ENCODE data around the gene TEX2.
"Not testable (repeated sequence)": the region's sequence is repeated elsewhere in the genome, so short reads cannot be mapped to it uniquely, and the experiment has no call there.

Gene TEX2

DNA sequence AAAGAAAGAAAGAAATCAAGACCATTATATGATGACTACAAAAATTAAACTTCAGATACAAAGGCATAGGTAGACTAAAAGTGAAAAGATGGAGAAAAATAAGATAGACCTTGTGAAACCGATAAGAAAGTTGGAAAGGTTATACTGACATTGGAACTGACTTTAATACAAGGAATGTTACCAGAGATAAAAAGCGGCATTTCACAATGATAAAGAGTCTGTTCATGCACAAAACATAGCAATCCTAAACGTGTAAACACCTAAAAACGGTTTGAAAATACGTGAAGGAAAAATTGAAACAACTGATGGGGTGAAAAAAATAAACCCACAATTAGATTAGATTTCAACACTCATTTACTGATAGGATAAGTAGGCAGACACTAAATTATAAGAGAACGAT, 123.5 kb downstream of the TEX2 start:
- DNase-seq (ENCODE audit: low spot score): no peak

DNA sequence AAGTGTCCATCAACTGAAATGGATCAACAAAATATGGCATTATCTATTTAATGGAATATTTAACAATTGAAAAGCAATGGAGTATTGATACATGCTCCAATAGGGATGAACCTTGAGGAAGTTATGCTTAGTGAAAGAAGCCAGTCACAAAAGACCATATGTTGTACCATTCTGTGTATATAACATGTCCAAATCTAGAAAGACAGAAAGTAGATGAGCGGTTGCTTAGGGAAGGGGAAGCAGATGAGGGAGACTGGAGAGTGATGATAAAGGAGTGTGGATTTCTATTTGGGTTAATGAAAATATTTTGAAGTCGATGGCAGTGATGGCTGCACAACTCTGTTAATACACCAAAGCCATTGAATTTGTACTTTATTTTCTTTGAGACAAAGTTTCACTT, 124.6 kb downstream of the TEX2 start:
- DNase-seq (ENCODE audit: low spot score): no peak

DNA sequence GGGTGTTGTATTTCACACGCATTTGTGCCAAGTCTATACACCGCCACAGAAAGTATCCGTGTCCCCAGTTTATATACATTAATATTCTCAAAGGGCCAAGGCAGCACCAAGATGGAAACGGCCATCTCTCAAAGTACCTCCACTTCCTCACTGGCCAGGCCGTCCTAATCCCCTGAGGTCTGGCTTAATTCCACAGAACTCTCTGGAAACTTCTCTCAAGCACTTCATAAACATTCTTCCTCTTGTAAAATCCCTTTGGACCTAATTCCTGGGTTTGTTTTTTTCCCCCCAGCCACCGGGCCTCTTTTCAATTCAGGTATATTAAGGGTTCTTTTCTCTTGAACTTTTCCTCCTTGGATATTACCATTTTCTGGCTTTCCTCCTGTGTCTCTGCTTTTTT, 128.1 kb downstream of the TEX2 start:
- DNase-seq (ENCODE audit: low spot score): no peak

DNA sequence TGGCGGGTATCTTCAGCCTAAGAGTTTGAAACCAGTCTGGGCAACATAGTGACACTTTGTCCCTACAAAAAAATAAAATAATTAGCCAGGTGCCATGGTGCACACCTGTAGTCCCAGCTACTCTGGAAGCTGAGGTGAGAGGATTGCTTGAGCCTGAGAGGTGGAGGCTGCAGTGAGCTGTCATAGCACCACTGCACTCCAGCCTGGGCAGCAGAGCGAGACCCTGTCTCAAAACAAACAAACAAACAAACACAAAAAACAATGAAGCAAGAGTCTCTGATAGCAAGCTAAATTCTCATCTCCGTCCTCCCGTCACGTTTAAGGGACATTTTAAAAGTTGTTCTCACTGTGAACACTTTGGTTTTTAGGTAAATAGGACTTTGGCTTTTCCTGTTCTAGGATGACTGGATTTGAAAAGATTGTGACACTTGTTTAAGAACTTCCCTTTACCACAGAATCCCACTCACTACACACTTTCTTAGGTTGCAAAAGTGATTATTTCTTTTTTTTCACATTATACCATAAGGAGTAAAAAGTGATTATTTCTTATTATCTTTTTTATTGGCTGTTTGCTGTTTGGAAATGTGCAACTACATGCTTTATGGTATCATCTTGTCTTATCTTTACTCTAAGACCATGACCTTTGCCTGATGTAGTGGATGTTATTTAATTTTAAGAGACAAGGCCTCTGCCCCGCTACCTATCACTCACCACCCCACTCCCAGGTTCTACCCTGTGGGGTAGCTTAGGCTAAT, 128.7 kb downstream of the TEX2 start:
- DNase-seq (ENCODE audit: low spot score): no peak

DNA sequence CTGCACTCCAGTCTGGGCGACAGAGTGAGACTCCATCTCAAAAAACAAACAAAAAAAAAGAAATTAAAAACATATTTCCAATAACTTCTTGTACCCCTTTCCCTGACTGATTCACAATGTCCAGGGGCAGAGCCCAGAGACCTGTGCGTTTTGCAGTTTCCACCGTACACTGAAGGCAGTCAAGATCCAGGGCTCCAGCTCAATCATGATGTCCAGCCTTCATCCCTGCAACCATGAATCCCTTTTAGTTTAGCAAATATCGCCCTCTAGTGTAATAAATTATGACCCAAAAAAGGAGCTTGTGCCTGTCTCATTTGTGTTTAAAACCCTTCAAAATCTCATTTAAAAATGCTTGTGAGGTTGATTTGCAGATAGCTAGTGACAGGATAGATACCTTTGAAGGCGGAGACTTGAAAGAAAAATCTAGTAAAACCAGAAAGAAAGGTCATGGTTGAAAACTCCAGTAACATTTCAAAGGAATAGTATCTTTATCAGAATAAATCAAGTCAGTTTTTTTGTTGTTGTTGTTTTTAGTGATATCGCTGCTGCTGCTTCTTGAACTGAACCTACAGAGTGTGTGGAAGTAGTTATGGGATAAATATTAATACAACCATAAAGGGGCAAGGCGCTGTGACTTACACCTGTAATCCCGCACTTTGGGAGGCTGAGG, 129.4 kb downstream of the TEX2 start:
- DNase-seq (ENCODE audit: low spot score): peak; percentile 73

DNA sequence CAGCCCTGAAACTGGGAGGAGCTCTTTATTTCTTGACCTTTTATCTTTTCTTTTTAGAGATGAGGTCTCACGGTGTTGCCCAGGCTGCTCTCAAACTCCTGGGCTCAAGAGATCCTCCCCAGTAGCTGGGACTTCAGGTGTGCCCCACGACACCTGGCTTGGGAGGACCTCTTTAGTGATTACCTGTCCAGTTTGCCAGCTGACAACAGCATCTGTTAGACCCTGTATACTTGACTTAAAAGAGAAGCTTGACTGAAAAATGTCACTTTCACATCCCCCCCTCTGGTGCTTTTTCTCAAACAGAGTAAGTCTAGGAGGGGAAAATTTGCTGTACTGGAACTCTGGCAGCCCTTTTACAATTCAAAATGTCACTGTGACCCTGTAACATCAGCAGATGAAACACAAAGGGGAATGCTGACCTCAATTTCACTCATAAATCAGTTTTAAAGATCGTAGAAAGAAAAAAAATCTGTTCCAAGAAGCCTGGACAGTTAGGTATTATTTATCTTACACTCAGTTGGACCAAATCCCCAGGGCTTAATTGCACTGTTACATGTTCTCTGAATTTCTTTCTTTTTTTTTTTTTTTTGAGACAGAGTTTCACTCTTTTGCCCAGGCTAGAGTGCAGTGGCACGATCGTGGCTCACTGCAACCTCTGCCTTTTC, 131.3 kb downstream of the TEX2 start:
- no peak for DNase-seq (ENCODE audit: low spot score)

DNA sequence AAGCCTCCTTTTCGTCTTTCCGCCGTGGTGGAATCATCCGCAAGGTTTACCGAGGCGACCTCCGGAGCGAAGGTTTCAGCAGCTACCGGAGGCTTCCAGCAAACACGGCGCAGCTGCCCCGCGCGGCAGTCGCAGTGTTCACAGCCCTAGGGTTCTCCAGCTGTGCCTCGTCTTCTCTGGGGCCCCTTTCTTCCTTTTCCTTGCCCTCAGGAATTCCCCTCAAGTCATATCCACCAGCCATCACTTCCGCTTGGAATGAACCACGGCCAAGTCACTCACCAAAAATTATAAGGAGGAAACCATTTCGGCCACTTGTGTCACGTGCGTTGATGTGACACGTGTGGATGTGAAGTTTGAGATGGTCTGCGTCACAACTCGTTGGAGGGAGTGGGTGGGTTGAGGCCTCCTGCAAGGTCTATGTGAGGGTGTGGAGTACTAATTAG, 132.5 kb downstream of the TEX2 start:
- DNase-seq (ENCODE audit: low spot score): no peak

DNA sequence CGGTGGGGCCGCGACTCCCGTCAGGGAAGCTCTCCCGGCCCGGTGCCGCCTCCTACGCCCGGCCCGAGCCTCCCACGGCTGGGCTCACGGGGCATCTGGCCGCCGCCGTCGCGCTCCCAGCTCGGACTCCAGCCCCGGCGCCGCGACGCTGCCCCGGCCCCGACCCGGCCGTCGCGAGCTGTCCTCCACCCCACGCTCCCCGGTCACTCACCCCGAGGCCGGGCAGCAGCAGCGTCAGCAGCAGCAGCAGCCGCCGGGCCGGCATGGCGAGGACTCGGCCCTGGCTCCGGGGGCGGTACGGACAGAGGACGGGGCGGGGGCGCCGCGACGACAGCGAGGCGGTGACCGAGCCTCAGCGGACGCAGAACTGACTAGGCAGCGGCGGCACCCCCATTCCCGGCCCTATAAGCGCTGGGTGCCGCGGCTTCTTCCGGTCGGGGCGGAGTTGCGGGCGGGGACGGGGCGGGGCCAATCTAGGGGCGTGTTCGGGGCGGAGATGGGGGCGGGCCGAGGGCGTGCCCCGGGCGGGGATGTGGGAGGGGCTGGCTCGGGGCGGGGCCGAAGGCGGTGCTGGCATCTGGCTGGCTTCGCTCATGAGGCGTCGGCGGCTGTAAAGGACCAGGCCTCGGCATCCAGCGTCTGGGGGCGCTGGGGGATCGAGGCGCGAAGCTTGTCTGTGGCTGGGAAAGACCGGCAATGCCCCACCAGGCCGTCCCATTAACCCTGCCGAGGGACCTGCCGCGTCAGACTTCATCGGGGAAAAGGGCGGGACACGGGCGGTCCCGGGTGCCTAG, 133.1 kb downstream of the TEX2 start, which contains the start of gene ERN1:
ERN1 (minus strand) TSS at position 380 of the 794 bp plus-strand sequence; CDS start at position 265, 115 bp downstream.
- DNase-seq (ENCODE audit: low spot score): peak; percentile 86

DNA sequence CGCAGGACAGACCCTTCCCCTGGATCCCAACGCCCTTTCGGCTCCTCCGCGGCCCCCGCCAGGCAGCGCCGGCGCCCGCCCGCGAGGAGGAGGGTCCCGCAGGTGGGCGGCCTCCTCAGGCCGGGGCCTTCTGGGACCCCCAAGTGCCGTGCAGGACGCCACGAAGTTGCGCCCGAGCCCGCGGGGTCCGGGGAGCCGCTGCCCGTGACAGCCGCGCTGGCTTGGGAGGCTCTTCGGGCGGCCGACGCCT, 133.6 kb downstream of the TEX2 start:
- no peak for DNase-seq (ENCODE audit: low spot score)

DNA sequence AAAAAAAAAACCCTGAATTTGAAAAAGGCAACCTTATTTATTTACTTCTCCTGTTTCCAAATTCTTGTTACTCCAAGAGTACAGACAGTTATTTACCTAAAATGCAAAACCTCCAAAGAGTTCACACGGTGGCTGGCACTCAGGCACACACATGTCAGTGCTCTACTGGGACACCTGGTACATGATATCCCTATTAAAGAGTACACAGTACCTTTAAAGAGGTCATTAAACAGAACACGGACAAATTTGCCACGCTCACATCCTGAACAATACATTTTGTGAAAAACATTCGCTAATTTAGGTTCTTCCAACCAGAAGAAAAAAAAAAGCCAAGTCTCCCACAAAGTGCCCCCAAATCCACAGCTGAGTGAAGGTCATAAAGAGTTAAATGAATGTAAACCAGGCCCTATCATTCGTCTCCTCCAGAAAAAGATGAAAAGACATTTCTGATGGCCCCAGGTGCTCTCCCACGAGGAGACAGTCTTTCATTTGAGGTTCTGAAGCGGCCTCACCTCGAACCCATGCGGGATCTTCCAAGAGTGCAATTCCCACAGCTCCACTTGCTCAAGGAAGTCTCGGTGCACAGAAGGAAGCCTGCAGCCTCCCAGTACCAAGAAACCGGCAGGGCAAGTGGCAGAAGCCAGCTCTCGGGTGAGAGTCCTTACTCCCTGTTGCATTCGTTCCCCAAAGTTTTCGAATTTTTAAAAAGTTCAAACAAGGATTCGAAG, 134.1 kb downstream of the TEX2 start:
- DNase-seq (ENCODE audit: low spot score): peak; percentile 29

DNA sequence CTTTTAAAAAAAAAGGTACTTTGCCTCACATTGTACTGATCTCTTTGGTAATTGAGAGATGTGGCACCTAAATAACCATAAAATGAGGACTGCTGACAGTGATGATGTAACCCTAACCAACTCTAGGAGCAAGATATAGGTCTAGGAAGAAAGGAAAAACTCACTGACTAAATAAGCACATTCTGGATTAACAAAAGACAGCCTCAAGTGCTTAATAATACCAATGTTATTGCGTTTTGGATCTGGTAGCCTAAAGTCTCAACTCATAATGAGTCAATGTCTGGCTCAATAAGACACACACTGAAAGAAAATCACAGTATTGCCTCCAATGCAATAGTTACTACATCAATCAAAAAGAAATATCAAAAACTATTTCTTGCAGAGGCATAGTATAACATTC, 136.1 kb downstream of the TEX2 start:
- DNase-seq (ENCODE audit: low spot score): no peak

DNA sequence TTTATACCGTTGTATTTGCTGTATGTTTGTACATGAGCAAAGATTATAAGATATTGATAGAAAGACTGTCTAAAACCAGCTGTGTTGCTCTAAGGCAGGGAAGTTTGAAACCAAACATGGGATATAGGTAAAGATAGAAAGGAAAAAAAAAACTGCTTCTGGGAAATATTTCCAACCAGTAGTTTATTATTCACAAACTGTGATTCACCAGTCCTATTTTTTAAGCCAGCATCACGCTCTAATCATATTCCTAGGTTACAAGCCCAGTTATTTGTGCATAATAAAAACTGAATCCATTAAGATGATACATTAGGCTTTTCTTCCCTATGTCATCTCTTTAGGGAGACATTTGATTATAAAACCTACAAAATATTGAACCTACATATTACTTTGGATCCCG, 137.1 kb downstream of the TEX2 start:
- DNase-seq (ENCODE audit: low spot score): no peak

DNA sequence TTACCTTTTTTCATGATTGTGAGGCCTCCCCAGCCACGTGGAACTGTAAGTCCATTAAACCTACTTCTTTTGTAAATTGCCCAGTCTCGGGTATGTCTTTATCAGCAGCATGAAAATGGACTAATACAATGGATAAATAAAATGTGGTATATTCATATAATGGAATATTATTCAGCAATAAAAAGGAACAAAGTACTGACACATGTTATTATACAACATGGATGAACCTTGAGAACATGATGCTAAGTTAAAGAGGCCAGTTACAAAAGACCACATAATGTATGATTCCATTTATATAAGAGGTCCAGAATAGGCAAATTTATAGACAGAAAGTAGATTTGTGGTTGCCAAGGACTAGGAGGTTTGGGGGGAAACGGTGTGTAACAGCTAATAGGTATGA, 138.5 kb downstream of the TEX2 start:
- no peak for DNase-seq (ENCODE audit: low spot score)

DNA sequence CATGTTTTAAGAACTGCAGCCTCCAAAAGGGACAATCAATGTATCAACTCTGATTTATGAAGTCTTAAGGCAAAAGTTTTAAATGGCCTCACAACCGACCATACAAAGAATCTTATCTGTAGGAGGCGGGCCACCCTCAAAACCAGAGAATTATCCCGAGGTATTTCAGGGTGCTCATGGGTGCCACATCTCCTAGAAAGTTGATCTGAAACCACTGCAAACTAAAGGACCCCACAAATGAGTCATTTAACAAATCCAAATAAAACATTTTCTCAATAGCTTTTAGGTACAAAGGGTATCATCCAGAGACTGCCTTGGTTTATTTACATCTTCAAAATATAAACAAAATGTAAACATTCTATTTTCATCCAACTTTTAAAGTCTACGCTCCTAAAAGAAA, 139.9 kb downstream of the TEX2 start:
- DNase-seq (ENCODE audit: low spot score): no peak

DNA sequence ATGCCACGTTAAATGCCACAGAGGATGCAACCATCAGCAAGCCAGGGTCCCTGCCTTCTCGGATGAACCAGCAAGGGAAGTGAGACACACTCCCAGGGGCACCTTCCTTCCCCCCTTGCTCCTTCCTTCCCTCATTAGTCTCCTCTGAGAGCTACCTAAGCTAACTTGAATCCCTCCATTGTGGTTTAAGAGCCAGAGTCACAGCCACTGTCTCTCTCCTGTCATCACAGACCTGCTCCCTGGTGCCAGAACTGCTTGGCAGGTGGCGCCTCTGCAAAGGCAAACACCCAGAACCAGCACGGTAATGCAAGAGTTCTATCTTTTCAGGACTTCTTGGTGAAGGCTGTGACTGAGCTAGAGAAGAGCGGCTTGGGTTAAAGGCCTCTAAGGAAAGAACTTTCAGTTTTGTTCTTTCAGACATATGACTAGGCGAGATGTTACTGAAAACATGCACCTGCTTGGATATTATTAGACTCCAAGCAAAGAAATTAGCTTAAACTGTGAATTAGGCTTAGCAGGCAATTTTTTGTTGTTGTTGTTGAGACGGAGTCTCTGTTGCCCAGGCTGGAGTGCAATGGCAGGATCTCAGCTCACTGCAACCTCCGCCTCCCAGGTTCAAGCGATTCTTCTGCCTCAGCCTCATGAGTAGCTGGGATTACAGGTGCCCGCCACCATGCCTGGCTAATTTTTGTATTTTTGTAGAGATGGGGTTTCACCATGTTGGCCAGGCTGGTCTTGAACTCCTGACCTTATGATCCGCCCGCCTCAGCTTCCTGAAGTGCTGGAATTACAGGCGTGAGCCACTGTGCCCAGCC, 141.9 kb downstream of the TEX2 start:
- not testable (repeated sequence) for DNase-seq (ENCODE audit: low spot score)

DNA sequence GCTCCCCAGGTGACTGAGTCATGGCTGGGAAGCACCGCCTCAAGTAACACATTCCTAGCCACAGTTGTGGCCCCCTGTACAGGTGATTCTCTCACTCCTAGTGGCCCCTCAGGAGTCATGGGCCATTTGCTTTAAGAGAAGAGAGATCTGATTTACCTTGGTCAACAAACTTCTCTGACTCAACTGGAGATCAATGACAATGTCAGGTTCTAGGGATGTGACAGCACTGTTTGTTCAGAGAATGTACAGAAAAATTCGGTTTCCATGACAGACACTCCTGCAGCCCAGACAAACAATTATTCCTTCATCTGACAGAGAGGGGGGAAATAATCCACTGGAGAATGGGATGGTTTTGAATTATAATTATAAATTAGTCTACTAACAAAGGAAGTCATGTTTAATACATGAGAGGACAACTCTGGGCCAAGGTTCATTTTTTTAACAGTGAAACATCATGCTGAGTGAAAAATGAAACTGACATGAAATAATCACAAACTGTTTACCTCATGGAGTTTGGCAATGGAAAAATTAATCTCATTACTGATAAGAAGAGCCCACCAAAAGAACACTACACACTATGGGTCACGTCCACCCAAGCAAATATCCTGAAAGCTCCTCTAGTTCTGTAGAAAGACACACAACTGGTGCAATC, 142.8 kb downstream of the TEX2 start:
- DNase-seq (ENCODE audit: low spot score): no peak

DNA sequence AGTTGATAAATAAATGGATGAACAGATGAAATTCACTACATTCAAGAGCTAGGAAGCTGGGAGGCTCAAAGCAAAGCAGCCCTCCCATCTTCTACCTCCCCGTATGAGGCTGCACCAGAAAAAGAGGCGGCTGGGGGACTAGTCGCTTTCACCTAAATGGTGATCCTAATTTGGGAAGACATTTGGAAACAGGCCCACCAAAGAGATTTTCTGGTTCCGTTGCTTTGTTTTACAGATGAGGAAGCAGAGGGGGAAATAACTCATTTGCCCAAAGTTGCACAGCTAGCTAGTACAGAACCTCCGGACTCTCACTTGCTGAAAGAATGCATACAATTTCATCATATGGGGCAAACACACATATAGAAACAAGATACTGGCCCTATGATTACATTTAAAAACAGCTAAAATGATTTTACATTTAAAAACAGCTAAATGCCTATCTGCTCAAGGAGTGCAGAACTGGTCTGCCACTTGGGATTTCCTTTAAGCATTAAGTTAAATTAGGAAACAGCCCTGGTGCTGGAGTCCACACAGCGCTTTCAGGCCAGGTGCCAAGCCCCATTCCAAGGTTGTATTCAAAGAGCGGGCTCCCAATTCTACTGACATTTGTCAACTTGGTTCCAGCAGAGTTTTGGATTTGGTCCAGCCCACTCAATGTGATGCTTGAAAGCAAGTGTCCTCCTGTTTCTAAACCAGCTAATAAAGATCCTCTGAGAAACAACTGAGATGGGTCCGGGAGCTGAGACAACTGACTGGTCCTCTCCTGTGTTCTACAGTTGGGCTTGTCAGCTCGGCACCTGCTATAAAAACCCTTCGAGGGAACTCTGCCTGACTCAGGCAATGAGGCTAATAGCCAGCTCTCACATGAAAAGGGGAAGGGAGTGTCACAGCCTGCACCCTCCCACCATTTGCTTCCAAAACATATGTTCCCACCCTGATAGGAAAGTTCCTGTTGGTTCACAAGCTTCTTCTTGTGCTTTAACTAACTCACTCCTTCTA, 144.8 kb downstream of the TEX2 start:
- no peak for DNase-seq (ENCODE audit: low spot score)

DNA sequence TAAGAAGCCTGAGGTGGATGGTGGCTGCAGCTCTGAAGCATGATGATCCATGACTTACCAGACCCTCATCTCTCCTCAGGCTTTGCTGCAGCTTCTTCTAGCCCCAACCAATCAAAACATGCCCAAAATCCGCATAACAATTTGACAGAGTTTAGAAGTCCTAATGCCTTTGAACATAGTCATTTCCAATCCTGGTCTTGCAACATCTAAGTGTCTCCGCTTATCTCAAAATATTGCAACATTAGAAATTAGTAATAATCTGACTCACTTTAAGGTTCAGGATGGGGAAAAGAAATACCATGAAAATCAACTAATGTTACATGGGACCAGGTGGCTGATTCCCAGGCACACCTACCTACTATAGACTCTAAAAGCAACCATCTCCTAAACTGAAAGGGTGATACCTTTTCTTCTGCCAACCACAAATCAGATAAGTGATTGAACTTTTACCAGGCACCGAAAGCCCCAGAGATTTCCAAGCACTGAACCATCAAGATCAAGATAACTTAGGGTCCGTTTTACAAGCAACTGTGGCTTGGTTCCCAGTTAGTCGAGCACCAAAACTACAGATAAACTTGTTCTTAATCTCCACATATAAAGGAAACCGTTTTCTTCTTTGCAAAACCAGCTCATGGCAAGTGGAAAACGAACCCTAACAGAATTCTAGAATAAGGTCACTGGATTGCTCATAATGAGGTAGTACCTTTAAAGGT, 147.1 kb downstream of the TEX2 start:
- no peak for DNase-seq (ENCODE audit: low spot score)
